T-helper 2 cell treated with Interferon-gamma antibody and Interleukin-4, amounts not matched to agents 5 μg/mL and 100 μg/mL, for 36 hours (primary cell): Measurements from ENCODE around the gene PERM1.
A peak's percentile ranks its signal among the peaks of the same experiment; 100 is the strongest.
"Not testable (repeated sequence)": the region's sequence is repeated elsewhere in the genome, so short reads cannot be mapped to it uniquely, and the experiment has no call there.

Source experiments
- DNase-seq: peaks from one replicate; pipeline ENCODE4 v3.0.0; 2021; ENCODE audit warnings: low spot score
- H3K27ac Mint-ChIP-seq: one replicate; pipeline ENCODE4 v1.8.0; 2021; ENCODE audit warnings: mild to moderate bottlenecking, mixed read lengths
- H3K27me3 Mint-ChIP-seq: one replicate; pipeline ENCODE4 v1.8.0; 2021; ENCODE audit warnings: low read depth, mixed read lengths
- H3K36me3 Mint-ChIP-seq: one replicate; pipeline ENCODE4 v1.8.0; 2021; ENCODE audit warnings: low read depth, mixed read lengths
- H3K4me1 Mint-ChIP-seq: one replicate; pipeline ENCODE4 v1.8.0; 2021; ENCODE audit warnings: low read depth, mixed read lengths
- H3K4me3 Mint-ChIP-seq: one replicate; pipeline ENCODE4 v1.8.0; 2022; ENCODE audit warnings: mild to moderate bottlenecking, moderate library complexity, mixed read lengths
- H3K9me3 Mint-ChIP-seq: one replicate; pipeline ENCODE4 v1.8.0; 2021; ENCODE audit warnings: mixed read lengths

Gene PERM1

DNA sequence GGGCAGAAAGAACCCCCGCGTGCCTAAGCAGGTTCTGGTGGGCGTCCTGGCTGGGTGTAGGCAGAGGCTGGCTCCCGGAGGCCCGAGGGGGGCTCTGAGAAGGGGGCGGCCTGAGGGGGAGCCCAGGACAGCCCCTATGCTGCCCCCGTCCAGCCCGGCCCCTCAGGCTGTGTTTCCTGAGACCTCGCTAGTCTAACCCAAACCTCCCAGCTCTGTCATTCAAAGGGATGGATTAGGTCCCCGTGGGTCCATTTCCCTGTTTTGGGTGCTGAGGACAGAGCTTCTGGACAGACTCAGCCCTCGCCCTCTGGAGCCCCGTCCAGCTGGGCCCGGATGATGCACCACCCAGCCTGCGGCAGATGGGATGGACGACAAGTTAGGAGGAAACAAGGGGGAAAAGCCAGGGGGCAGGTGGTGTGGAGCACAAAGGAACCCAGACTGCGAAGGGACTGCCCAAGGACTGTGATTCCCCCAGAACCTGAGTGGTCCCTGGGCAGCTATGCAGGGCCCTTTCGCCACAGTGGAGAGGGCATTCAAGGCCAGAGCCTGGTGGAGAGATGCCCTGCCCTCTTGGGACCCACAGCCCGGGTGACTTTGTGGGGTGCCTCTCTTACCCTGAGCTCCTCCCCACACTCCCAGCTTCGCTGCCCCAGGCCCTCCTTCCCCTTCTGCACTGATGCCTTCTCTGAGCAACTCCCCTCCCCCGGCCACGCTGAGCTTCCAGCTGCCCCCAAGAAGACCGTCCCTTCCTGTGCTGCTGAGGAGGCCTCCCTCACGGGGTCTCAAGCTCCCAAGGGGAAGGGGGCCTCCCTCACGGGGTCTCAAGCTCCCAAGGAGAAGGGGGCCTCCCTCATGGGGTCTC, 15.2 kb upstream of the PERM1 start:
- H3K27ac Mint-ChIP-seq: no peak overlapping the region
- H3K4me3 Mint-ChIP-seq: no peak overlapping the region
- H3K36me3 Mint-ChIP-seq: no peaks in the 10 kb centered on the region
- peaks cover 4% of the 10 kb centered on the region for H3K4me1 Mint-ChIP-seq
- H3K27me3 Mint-ChIP-seq: peaks cover 31% of the 10 kb centered on the region
- DNase-seq: no peak
- H3K9me3 Mint-ChIP-seq: peaks cover 4% of the 10 kb centered on the region

DNA sequence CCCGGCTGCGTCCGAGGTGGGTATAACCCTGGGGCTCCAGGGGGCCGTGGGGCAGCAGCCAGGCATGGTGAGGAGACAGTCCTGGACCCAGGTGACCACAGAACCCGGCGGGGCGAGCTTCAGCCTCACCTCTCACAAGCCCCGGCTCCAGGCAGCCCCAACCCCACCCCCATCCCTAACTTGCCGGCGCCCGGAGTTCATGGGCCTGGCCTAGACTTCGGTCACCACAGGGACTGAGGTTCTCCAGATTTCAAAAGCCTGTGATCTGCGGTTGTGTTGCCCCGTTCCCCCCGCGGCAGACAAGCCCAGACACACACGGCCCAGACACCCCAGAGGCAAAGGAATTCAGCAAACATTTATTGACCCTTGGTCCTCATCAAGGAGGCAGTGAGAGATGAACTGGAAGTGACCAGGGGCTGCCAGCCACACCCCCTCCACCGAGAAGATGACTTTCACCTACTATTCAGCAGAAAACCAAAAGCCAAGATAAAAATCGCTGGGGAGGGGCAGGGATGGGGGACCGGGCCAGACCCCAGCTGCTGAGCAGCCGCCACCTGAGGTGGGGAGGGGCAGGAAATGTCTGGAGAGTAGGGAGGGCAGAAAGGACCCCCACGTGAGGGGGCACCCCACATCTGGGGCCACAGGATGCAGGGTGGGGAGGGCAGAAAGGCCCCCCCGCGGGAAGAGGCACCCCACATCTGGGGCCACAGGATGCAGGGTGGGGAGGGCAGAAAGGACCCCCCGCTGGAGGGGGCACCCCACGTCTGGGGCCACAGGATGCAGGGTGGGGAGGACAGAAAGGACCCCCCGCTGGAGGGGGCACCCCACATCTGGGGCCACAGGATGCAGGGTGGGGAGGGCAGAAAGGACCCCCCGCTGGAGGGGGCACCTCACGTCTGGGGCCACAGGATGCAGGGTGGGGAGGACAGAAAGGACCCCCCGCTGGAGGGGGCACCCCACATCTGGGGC, 14.1 kb upstream of the PERM1 start:
- Mint-ChIP-seq H3K27me3 (peaks cover 30% of the 10 kb centered on the region), H3K27ac (no peak overlapping the region), H3K4me3 (no peak overlapping the region), H3K4me1 (peaks cover 4% of the 10 kb centered on the region), H3K36me3 (no peaks in the 10 kb centered on the region), H3K9me3 (peaks cover 4% of the 10 kb centered on the region)
- DNase-seq: no peak

DNA sequence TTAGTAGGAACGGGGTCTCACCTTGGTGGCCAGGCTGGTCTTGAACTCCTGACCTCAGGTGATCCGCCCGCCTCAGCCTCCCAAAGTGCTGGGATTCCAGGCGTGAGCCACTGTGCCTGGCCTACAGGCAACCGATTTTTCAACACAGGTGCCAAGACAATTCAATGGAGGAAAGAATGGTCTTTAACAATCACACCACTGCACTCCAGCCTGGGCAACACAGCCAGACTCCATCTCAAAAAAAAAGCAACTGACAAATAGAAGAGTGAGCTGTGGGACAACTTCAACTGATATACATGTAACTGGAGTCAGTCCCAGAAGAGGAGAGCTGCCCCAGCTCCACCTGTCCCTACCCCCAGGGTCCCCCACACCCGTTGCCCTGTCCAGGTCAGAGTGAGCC, 12.7 kb upstream of the PERM1 start:
- not testable (repeated sequence) for H3K4me3 Mint-ChIP-seq, H3K27ac Mint-ChIP-seq, H3K9me3 Mint-ChIP-seq, H3K4me1 Mint-ChIP-seq, H3K36me3 Mint-ChIP-seq, DNase-seq
- peaks cover 30% of the 10 kb centered on the region for H3K27me3 Mint-ChIP-seq

DNA sequence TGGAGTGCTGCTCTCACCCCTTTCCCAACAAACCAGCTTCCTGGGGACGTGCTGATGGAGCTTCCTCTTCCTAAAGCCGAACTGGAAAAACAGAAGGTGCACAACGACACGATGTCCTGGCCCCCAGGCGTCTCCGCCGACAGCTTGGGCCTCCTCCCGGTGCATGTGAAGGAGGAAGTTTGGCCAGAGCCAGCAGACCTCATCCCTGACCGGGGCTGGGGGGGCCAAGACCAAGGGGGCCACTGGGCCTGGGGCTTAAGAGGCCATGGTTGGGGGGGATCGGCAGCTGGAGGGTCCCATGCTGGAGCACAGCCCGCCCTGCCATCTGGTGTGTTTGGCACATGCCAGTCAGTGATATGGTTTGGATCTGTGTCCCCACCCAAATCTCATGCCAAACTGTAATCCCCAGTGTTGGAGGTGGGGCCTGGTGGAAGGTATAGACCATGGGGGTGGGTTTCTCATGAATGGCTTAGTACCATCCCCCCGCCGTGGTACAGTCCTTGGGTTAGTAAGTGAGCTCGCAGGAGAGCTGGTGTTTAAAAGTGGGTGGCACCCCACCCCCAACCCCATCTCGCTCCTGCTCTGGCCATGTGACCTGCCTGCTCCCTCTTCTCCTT, 11.6 kb upstream of the PERM1 start:
- H3K4me3 Mint-ChIP-seq: no peak overlapping the region
- peaks cover 3% of the 10 kb centered on the region for H3K4me1 Mint-ChIP-seq
- peaks cover 4% of the 10 kb centered on the region for H3K9me3 Mint-ChIP-seq
- H3K36me3 Mint-ChIP-seq: no peaks in the 10 kb centered on the region
- H3K27ac Mint-ChIP-seq: no peak overlapping the region
- H3K27me3 Mint-ChIP-seq: peaks cover 39% of the 10 kb centered on the region
- DNase-seq: no peak

DNA sequence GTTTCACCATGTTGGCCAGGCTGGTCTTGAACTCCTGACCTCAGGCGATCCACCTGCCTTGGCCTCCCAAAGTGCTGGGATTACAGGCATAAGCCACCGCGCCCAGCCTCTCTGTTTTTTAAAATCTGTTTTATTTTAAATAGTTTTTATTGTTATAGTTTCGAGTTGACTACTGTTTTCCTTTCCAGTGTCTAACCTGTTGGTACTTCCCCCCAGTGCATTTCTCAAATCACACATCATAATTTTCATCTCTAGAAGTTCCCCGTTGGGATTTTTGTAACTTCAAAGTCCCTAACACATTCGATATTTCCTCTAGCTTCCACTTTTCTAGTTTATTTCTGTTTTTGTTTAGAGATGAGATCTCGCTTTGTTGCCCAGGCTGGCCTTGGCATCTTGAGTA, 10.5 kb upstream of the PERM1 start:
- Mint-ChIP-seq H3K9me3 (peaks cover 4% of the 10 kb centered on the region), H3K4me1 (peaks cover 3% of the 10 kb centered on the region), H3K36me3 (no peaks in the 10 kb centered on the region), H3K27me3 (peaks cover 40% of the 10 kb centered on the region), H3K27ac (no peak overlapping the region), H3K4me3 (no peak overlapping the region)
- DNase-seq: no peak

DNA sequence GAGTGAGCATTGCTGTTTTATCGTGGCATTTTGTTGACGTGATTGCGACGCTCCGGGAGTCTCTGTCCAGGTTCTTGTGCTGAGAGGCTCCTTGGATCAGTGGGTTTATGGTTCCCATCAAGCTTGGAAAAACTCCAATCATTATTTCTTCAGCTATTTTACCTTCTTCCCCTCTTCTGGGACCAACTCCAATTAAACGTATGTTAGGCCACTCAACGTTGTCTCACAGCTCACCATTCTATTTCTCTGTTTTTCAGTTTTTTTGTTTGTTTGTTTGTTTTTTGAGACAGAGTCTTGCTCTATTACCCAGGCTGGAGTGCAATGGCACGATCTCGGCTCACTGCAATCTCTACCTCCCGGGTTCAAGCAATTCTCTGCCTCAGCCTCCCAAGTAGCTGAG, 10.0 kb upstream of the PERM1 start:
- Mint-ChIP-seq H3K4me1 (peaks cover 3% of the 10 kb centered on the region), H3K4me3 (no peak overlapping the region), H3K36me3 (no peaks in the 10 kb centered on the region), H3K27me3 (peaks cover 36% of the 10 kb centered on the region), H3K9me3 (peaks cover 4% of the 10 kb centered on the region), H3K27ac (no peak overlapping the region)
- no peak for DNase-seq

DNA sequence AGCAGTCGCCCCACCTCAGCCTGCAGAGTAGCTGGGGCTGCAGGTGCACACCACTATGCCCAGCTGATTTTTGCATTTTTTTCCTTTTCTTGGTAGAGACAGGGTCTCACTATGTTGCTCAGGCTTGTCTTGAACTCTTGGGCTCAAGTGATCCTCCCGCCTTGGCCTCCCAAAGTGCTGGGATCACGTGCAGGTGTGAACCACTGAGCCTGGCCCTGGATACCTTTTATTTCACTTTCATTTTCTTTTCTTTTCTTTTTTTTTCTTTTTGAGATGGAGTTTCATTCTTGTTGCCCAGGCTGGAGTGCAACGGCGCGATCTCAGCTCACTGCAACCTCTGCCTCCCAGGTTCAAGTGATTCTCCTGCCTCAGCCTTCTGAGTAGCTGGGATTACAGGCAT, 9.4 kb upstream of the PERM1 start:
- H3K36me3 Mint-ChIP-seq, DNase-seq, H3K9me3 Mint-ChIP-seq, H3K4me3 Mint-ChIP-seq, H3K4me1 Mint-ChIP-seq, H3K27ac Mint-ChIP-seq: not testable (repeated sequence)
- H3K27me3 Mint-ChIP-seq: peaks cover 35% of the 10 kb centered on the region

DNA sequence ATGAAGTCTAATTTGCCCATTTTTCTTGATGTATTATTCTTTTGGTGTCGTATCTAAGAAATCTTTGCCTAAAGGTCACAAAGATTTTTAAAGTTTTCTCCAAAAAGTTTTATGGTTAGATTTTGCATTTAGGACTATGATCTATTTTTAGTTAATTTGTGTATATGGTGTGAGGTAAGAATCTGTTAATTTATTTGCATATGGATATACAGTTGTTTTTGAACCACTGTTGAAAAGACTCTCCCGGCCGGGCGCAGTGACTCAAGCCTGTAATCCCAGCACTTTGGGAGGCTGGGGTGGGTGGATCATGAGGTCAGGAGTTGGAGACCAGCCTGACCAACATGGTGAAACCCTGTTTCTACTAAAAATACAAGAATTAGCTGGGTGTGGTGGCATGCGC, 6.2 kb upstream of the PERM1 start:
- H3K4me3 Mint-ChIP-seq, DNase-seq, H3K4me1 Mint-ChIP-seq, H3K27ac Mint-ChIP-seq, H3K9me3 Mint-ChIP-seq, H3K36me3 Mint-ChIP-seq: not testable (repeated sequence)
- H3K27me3 Mint-ChIP-seq: peaks cover 30% of the 10 kb centered on the region

DNA sequence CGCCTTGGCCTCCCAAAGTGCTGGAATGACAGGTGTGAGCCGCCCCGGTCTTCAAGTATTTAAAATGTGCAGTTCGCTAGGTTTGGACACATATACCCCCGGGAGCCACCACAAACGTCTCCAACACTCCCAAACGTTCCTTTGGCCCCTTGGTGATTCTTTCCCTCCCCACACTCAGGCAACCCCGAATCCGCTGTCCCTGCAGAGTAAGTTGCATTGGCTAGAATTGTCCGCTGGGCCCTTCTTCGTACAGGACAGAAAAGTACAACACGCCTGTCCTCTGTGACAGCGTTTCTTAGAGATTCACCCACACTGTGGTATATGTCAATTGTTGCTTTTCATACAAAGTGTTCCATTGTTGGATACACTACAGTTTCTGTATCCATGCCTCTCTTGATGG, 3.2 kb upstream of the PERM1 start:
- Mint-ChIP-seq H3K27me3 (peaks cover 25% of the 10 kb centered on the region), H3K4me3 (no peak overlapping the region), H3K4me1 (no peaks in the 10 kb centered on the region), H3K27ac (no peak overlapping the region), H3K36me3 (no peaks in the 10 kb centered on the region), H3K9me3 (no peaks in the 10 kb centered on the region)
- DNase-seq: no peak

DNA sequence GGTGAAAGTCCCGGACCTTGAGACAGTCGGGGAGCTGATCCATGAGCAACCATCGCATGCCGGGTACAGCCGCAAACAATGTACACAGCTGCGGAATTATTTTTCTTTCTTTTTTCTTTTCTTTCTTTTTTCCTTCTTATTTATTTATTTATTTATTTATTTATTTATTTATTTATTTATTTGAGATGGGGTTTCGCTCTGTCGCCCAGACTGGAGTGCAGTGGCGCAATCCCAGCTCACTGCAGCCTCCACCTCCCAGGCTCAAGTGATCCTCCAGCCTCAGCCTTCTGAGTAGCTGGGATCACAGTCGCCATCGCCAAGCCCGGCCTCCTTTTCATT, 2.6 kb upstream of the PERM1 start:
- H3K4me3 Mint-ChIP-seq: no peak overlapping the region
- DNase-seq: no peak
- H3K4me1 Mint-ChIP-seq: no peaks in the 10 kb centered on the region
- H3K9me3 Mint-ChIP-seq: no peaks in the 10 kb centered on the region
- H3K27me3 Mint-ChIP-seq: peaks cover 23% of the 10 kb centered on the region
- H3K36me3 Mint-ChIP-seq: no peaks in the 10 kb centered on the region
- H3K27ac Mint-ChIP-seq: no peak overlapping the region

DNA sequence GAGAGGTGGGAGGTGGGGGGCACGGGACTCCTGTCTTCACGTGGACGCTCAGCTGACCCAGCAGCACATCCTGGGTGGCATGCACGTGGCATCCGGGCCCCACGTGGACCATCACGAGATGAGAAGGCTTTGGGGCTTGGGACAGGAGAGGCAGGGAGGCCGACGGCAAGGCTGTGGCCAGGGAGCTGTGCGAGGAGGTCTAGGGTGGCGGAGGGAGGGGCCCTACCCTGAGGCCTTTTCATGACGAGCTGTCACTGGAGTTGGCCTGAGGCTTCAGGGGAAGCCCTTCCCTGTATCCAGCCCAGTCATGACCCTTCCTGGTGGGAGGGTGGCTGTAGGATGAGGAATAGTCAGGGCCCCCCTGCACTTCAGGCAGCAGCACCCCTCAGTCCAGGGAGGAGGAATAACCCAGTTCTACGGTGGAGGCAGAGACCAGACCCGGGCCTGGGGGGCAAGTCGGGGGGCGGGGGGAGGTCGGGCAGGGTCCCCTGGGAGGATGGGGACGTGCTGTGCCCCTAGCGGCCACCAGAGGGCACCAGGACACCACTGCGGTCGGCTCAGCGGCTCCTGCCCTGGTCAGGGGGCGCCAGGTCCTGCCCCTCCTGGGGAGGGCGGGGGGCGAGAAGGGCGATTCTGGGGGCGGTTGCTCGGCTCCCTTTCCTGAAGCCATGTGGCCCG, 2.0 kb upstream of the PERM1 start:
- Mint-ChIP-seq H3K36me3 (no peaks in the 10 kb centered on the region), H3K27ac (no peak overlapping the region), H3K9me3 (no peaks in the 10 kb centered on the region), H3K4me3 (no peak overlapping the region), H3K27me3 (peaks cover 18% of the 10 kb centered on the region), H3K4me1 (no peaks in the 10 kb centered on the region)
- peak; percentile 39 for DNase-seq

DNA sequence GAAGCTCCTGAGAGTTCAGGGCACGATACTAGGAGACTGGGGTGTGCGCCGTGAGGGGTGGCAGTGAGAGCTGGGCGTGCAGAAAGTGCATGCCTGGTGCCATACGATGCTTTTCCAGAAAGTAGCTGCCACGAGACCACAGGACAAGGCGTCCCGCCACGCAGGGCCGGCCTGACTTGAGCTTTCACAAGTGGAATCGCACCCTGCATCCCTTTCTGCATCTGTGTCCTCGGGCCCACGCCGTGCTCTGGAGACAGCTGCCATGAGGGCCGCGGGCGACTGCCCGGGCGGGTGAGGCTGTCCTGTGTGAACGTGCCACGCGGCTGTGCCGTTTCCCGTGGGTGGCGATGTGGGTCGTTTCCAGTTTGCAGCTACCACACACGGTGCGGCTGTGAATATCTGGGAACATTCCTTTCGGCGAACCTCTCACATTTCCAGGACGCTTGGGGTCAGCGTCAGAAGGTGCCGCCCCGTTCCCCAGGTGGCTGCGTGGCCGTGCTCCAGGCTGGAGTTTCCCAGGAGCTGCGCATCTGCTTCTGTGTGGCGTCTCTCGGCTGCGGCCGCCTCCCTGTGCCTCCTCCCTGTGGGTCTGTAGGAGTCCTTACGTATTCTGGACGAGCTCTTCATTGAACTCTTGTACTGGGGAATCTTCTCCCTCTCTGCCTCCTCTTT, 1.0 kb upstream of the PERM1 start:
- Mint-ChIP-seq H3K4me1 (no peaks in the 10 kb centered on the region), H3K27me3 (peaks cover 11% of the 10 kb centered on the region), H3K36me3 (no peaks in the 10 kb centered on the region), H3K9me3 (no peaks in the 10 kb centered on the region), H3K4me3 (no peak overlapping the region), H3K27ac (no peak overlapping the region)
- no peak for DNase-seq

DNA sequence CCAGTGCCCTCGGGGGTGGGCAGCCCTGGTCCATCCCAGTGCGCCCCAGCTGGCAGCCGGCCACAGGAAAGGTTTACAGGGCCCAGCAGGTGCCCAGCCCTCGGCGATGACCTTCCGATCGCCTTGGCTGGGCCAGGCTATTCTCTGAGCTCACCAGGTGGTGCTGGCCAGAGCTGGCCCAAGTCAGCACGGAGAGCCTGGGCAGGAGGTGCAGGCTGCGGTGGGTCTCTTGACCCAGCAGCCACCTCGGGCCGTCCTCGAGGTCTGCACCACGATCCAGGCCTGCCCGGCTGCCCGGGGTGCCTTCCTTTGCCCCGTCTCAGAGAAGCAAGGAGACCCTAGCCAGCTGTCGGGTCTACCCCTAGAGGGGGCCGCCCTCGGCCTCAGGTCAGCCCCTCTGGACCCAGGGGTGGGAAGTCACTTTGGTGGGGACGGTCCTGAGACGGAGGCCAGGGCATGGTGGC, 370 bp downstream of the PERM1 start:
- no peaks in the 10 kb centered on the region for H3K36me3 Mint-ChIP-seq
- DNase-seq: no peak
- no peaks in the 10 kb centered on the region for H3K9me3 Mint-ChIP-seq
- H3K27me3 Mint-ChIP-seq: peaks cover 9% of the 10 kb centered on the region
- H3K4me1 Mint-ChIP-seq: no peaks in the 10 kb centered on the region
- H3K27ac Mint-ChIP-seq: no peak overlapping the region
- no peak overlapping the region for H3K4me3 Mint-ChIP-seq
